ENCODE measurements around the gene CTNNBIP1.
"Not testable (repeated sequence)": the region's sequence is repeated elsewhere in the genome, so short reads cannot be mapped to it uniquely, and the experiment has no call there.

Gene CTNNBIP1

GRCh38 chr1:9917495-9917894, 7.4 kb upstream of the CTNNBIP1 start:
- not testable (repeated sequence) for H3K27me3 ChIP-seq (ENCODE audit: control insufficient read depth, insufficient read depth, low read length); H3K36me3 ChIP-seq (ENCODE audit: control insufficient read depth, insufficient read depth, low read length)

GRCh38 chr1:9916452-9916851, 6.4 kb upstream of the CTNNBIP1 start:
- no peaks in the 10 kb centered on the region for H3K4me1 ChIP-seq (ENCODE audit: control insufficient read depth, insufficient read depth, low read length)
- no peak overlapping the region for H3K27ac ChIP-seq (ENCODE audit: low read length)
- H3K36me3 ChIP-seq (ENCODE audit: control insufficient read depth, insufficient read depth, low read length): no peaks in the 10 kb centered on the region
- H3K4me3 ChIP-seq (ENCODE audit: low read length): no peak overlapping the region
- no peak for DNase-seq (ENCODE audit: low read depth, low spot score)
- H3K27me3 ChIP-seq (ENCODE audit: control insufficient read depth, insufficient read depth, low read length): no peaks in the 10 kb centered on the region
- WGBS (ENCODE audit: insufficient coverage, insufficient read length): no CpG with 5 or more reads among the region's 2 CpGs
- no peaks in the 10 kb centered on the region for H3K9me3 ChIP-seq (ENCODE audit: control insufficient read depth, insufficient read depth, low read length)

More at GRCh38 chr1:9917495-9917894, 7.4 kb upstream of the CTNNBIP1 start:
- H3K9me3 ChIP-seq (ENCODE audit: control insufficient read depth, insufficient read depth, low read length); DNase-seq (ENCODE audit: low read depth, low spot score); H3K4me1 ChIP-seq (ENCODE audit: control insufficient read depth, insufficient read depth, low read length); H3K4me3 ChIP-seq (ENCODE audit: low read length); H3K27ac ChIP-seq (ENCODE audit: low read length): not testable (repeated sequence)
- no CpG with 5 or more reads among the region's 3 CpGs for WGBS (ENCODE audit: insufficient coverage, insufficient read length)

GRCh38 chr1:9914610-9914937, 4.5 kb upstream of the CTNNBIP1 start:
- no peak for DNase-seq (ENCODE audit: low read depth, low spot score)
- no peak overlapping the region for H3K4me3 ChIP-seq (ENCODE audit: low read length)
- no peak overlapping the region for H3K27ac ChIP-seq (ENCODE audit: low read length)
- no peaks in the 10 kb centered on the region for H3K27me3 ChIP-seq (ENCODE audit: control insufficient read depth, insufficient read depth, low read length)
- no peaks in the 10 kb centered on the region for H3K36me3 ChIP-seq (ENCODE audit: control insufficient read depth, insufficient read depth, low read length)
- no CpG with 5 or more reads among the region's 2 CpGs for WGBS (ENCODE audit: insufficient coverage, insufficient read length)
- no peaks in the 10 kb centered on the region for H3K9me3 ChIP-seq (ENCODE audit: control insufficient read depth, insufficient read depth, low read length)
- no peaks in the 10 kb centered on the region for H3K4me1 ChIP-seq (ENCODE audit: control insufficient read depth, insufficient read depth, low read length)

- WGBS (ENCODE audit: insufficient coverage, insufficient read length): no CpG with 5 or more reads among the region's 12 CpGs
- H3K4me3 ChIP-seq (ENCODE audit: low read length): no peak overlapping the region
- H3K9me3 ChIP-seq (ENCODE audit: control insufficient read depth, insufficient read depth, low read length): no peaks in the 10 kb centered on the region
- peaks cover 4% of the 10 kb centered on the region; the same call in 1 of the 2 replicates for H3K4me1 ChIP-seq (ENCODE audit: control insufficient read depth, insufficient read depth, low read length)
- H3K27ac ChIP-seq (ENCODE audit: low read length): no peak overlapping the region
- DNase-seq (ENCODE audit: low read depth, low spot score): no peak
- H3K36me3 ChIP-seq (ENCODE audit: control insufficient read depth, insufficient read depth, low read length): no peaks in the 10 kb centered on the region
- H3K27me3 ChIP-seq (ENCODE audit: control insufficient read depth, insufficient read depth, low read length): no peaks in the 10 kb centered on the region
These were observed 2.3 kb upstream of the CTNNBIP1 start for GRCh38 chr1:9912264-9912936.

GRCh38 chr1:9910423-9911178, 532 bp upstream of the CTNNBIP1 start:
- H3K4me3 ChIP-seq (ENCODE audit: low read length): peak overlapping the region; percentile 66; the same call in 1 of the 2 replicates
- H3K9me3 ChIP-seq (ENCODE audit: control insufficient read depth, insufficient read depth, low read length): no peaks in the 10 kb centered on the region
- peaks cover 4% of the 10 kb centered on the region; the same call in 1 of the 2 replicates for H3K4me1 ChIP-seq (ENCODE audit: control insufficient read depth, insufficient read depth, low read length)
- WGBS (ENCODE audit: insufficient coverage, insufficient read length): no CpG with 5 or more reads among the region's 45 CpGs
- no peaks in the 10 kb centered on the region for H3K27me3 ChIP-seq (ENCODE audit: control insufficient read depth, insufficient read depth, low read length)
- H3K27ac ChIP-seq (ENCODE audit: low read length): no peak overlapping the region
- DNase-seq (ENCODE audit: low read depth, low spot score): peak; percentile 91
- H3K36me3 ChIP-seq (ENCODE audit: control insufficient read depth, insufficient read depth, low read length): no peaks in the 10 kb centered on the region

DNA sequence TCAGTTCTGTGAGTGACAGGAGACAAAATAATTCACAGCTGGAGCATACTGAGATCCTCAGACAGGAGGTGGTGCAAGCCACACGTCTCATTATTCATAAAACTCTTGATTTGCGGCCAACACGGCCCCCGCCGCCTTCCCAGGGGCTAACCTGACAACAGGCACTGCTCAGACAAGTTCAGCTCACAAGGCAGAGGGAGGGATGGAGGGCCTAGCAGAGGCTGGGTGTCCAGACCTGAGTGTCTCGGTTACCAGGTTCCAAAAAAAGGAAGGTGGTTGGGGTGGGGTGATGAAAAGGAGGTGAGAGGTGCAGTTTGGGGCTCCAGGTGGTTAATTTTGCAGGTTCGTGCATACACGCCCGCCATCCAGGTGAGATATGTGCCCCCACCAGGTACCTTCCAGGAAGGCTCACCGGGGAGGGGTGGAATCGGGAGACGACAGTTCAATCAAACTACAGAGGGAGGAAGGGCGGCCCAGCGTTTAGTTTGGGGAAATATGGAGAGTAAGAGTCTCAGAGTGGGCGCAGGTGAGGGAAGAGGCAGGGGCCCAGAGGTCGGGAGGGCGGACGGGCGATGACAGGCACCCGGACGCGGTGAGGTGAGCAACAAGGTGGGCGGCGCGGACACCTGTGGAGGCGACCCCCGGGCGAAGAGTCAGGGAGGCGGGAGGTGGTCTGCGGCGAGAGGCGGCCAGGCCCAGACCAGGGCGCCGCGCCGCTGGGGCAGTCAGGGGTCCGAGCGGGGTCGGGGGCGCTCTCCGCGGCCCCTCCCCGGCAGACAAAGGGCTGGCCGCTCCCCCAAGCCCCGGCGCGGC, 629 bp downstream of the CTNNBIP1 start:
- no peak for DNase-seq (ENCODE audit: low read depth, low spot score)
- Histone ChIP-seq H3K36me3 (ENCODE audit: control insufficient read depth, insufficient read depth, low read length) (no peaks in the 10 kb centered on the region), H3K4me1 (ENCODE audit: control insufficient read depth, insufficient read depth, low read length) (peaks cover 4% of the 10 kb centered on the region; the same call in 1 of the 2 replicates), H3K9me3 (ENCODE audit: control insufficient read depth, insufficient read depth, low read length) (no peaks in the 10 kb centered on the region), H3K4me3 (ENCODE audit: low read length) (peak overlapping the region; percentile 72), H3K27me3 (ENCODE audit: control insufficient read depth, insufficient read depth, low read length) (no peaks in the 10 kb centered on the region), H3K27ac (ENCODE audit: low read length) (no peak overlapping the region)
- WGBS (ENCODE audit: insufficient coverage, insufficient read length): no CpG with 5 or more reads among the region's 47 CpGs

DNA sequence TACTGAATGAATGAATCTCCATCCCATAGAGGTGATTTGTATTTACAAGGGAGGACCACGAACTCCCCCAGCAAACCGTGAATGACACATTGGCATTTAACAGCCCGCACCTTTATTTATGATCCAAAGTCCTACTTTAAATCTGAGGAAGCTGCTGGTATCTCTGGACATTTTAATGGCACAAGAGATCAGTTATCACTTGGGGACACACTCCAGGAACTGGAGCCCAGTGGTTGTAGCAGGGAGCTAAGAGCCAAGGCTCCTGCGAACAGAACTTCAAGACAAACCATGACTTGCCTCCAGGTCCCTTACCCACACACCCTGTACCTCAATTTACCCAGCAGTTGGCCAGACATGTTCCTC, 1.2 kb downstream of the CTNNBIP1 start:
- Histone ChIP-seq H3K27ac (ENCODE audit: low read length) (no peak overlapping the region), H3K4me3 (ENCODE audit: low read length) (no peak overlapping the region; the same call in 1 of the 2 replicates)

GRCh38 chr1:9907441-9907840, 2.6 kb downstream of the CTNNBIP1 start:
- peaks cover 4% of the 10 kb centered on the region; the same call in 1 of the 2 replicates for H3K4me1 ChIP-seq (ENCODE audit: control insufficient read depth, insufficient read depth, low read length)
- H3K4me3 ChIP-seq (ENCODE audit: low read length): no peak overlapping the region
- H3K27me3 ChIP-seq (ENCODE audit: control insufficient read depth, insufficient read depth, low read length): no peaks in the 10 kb centered on the region
- no peak overlapping the region for H3K27ac ChIP-seq (ENCODE audit: low read length)
- no peaks in the 10 kb centered on the region for H3K9me3 ChIP-seq (ENCODE audit: control insufficient read depth, insufficient read depth, low read length)
- no peak for DNase-seq (ENCODE audit: low read depth, low spot score)
- no peaks in the 10 kb centered on the region for H3K36me3 ChIP-seq (ENCODE audit: control insufficient read depth, insufficient read depth, low read length)
- WGBS (ENCODE audit: insufficient coverage, insufficient read length): no CpG with 5 or more reads among the region's 5 CpGs

More for the DNA sequence above, 1.2 kb downstream of the CTNNBIP1 start:
- Histone ChIP-seq H3K9me3 (ENCODE audit: control insufficient read depth, insufficient read depth, low read length) (no peaks in the 10 kb centered on the region), H3K4me1 (ENCODE audit: control insufficient read depth, insufficient read depth, low read length) (peaks cover 4% of the 10 kb centered on the region; the same call in 1 of the 2 replicates), H3K27me3 (ENCODE audit: control insufficient read depth, insufficient read depth, low read length) (no peaks in the 10 kb centered on the region), H3K36me3 (ENCODE audit: control insufficient read depth, insufficient read depth, low read length) (no peaks in the 10 kb centered on the region)
- no peak for DNase-seq (ENCODE audit: low read depth, low spot score)
- no CpG with 5 or more reads among the region's 4 CpGs for WGBS (ENCODE audit: insufficient coverage, insufficient read length)

DNA sequence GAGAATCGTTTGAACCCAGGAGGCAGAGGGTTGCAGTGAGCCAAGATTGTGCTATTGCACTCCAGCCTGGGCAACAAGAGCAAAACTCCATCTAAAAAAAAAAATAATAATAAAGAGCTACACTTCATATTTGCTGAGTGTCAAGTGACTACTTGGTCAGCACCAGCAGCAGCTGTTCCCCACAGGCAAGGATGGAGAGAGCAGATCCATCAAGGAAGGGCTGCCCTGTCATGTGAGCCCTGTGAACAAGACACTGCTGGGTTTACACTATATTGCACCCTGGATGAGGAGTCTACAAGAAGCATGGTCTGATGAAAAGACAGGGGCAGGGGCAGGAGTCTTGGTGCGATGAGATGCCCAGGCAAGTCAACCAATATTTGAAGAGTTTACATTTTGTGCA, 3.6 kb downstream of the CTNNBIP1 start:
- Histone ChIP-seq H3K27ac (ENCODE audit: low read length) (no peak overlapping the region), H3K4me1 (ENCODE audit: control insufficient read depth, insufficient read depth, low read length) (peaks cover 4% of the 10 kb centered on the region; the same call in 1 of the 2 replicates), H3K9me3 (ENCODE audit: control insufficient read depth, insufficient read depth, low read length) (no peaks in the 10 kb centered on the region), H3K27me3 (ENCODE audit: control insufficient read depth, insufficient read depth, low read length) (no peaks in the 10 kb centered on the region), H3K4me3 (ENCODE audit: low read length) (no peak overlapping the region), H3K36me3 (ENCODE audit: control insufficient read depth, insufficient read depth, low read length) (no peaks in the 10 kb centered on the region)
- no peak for DNase-seq (ENCODE audit: low read depth, low spot score)
- WGBS (ENCODE audit: insufficient coverage, insufficient read length): no CpG with 5 or more reads among the region's 2 CpGs

DNA sequence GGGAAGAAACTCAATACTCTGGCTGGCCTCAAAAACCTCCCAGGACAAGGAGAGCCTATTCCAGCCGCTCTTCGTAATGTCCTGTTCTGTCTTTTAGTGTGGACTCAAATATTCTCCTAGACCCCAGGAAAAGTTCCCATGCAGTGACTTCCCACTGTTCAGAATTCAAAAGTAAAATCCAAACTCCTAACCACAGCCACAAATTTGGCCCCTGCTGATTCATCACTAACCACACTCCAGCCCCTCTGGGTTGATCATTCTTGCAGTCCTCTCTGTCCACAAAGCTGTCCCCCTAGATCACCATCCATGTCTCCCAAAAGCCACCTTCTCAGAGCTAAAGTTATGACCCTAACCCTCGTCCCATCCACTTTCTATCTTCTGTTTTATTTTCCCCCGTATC, 5.1 kb downstream of the CTNNBIP1 start:
- DNase-seq (ENCODE audit: low read depth, low spot score): no peak
- no peaks in the 10 kb centered on the region for H3K36me3 ChIP-seq (ENCODE audit: control insufficient read depth, insufficient read depth, low read length)
- no peak overlapping the region for H3K27ac ChIP-seq (ENCODE audit: low read length)
- H3K9me3 ChIP-seq (ENCODE audit: control insufficient read depth, insufficient read depth, low read length): no peaks in the 10 kb centered on the region
- H3K4me3 ChIP-seq (ENCODE audit: low read length): no peak overlapping the region
- peaks cover 4% of the 10 kb centered on the region; the same call in 1 of the 2 replicates for H3K4me1 ChIP-seq (ENCODE audit: control insufficient read depth, insufficient read depth, low read length)
- H3K27me3 ChIP-seq (ENCODE audit: control insufficient read depth, insufficient read depth, low read length): no peaks in the 10 kb centered on the region
- WGBS (ENCODE audit: insufficient coverage, insufficient read length): 100% methylated on average over 2 of the region's 4 CpGs

Measured in iPS DF 6.9 (cell line).